ENCODE data around the gene XYLT1. TPM values are rescaled to one million over a fixed set of nuclear protein-coding genes. Genes with fewer than 3 reads are reported as not detected.

The XYLT1 gene
- total RNA-seq, 1 experiment from 2014 or later: 14.5 TPM

DNA sequence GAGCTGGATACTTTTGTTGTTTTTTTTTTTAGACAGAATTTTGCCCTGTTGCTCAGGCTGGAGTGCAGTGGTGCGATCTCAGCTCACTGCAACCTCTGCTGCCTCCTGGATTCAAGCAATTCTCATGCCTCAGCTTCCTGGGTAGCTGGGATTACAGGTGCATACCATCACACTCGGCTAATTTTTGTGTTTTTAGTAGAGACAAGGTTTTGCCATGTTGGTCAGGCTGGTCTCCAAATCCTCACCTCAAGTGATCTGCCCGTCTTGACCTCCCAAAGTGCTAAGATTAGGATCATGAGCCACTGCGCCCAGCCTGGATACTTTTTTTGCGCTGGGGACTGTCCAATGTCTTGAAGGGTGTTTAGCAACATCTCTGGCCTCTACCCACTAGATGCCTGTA is 32.6 kb upstream of the XYLT1 start:
- Histone ChIP-seq H2AK5ac (ENCODE audit: insufficient read length, low read length) (no peak overlapping the region), H3K23me2 (ENCODE audit: insufficient read length, low read depth, low read length, poor library complexity, severe bottlenecking) (no peaks in the 10 kb centered on the region), H3K27me3 (ENCODE audit: insufficient read depth, low read length) (no peaks in the 10 kb centered on the region), H3K79me2 (ENCODE audit: insufficient read depth, low read length) (no peaks in the 10 kb centered on the region), H3K79me1 (ENCODE audit: insufficient read depth, low read depth, low read length, poor library complexity, severe bottlenecking) (no peaks in the 10 kb centered on the region), H3K4me1 (ENCODE audit: insufficient read depth, low read length) (no peaks in the 10 kb centered on the region), H2BK120ac (ENCODE audit: low read depth, low read length, poor library complexity, severe bottlenecking) (no peak overlapping the region), H3K4ac (ENCODE audit: low read depth, low read length) (no peak overlapping the region), H2BK20ac (ENCODE audit: low read depth, low read length, poor library complexity, severe bottlenecking) (no peak overlapping the region), H3K14ac (ENCODE audit: insufficient read depth, low read length) (no peak overlapping the region), H4K5ac (ENCODE audit: insufficient read length, low read depth, low read length) (no peak overlapping the region), H4K8ac (replicated peaks; ENCODE audit: insufficient read length, low read depth, low read length) (no peak overlapping the region), H4K20me1 (ENCODE audit: control insufficient read depth, insufficient read depth, insufficient read length) (no peaks in the 10 kb centered on the region), H2BK12ac (ENCODE audit: insufficient read length, low read depth, low read length) (no peak overlapping the region), H2AFZ (ENCODE audit: low read length) (no peak overlapping the region), H3K4me2 (ENCODE audit: insufficient read depth, insufficient read length, low read length) (no peak overlapping the region), H3K56ac (ENCODE audit: insufficient read length, low read depth, low read length) (no peak overlapping the region), H4K91ac (ENCODE audit: insufficient read length, low read depth, low read length) (no peak overlapping the region), H3K23ac (ENCODE audit: insufficient read length, low read depth, low read length) (no peak overlapping the region), H3K9ac (ENCODE audit: extremely low read depth, insufficient read length, low read length) (no peak overlapping the region), H3K27ac (ENCODE audit: insufficient read length, low read depth, low read length) (no peak overlapping the region), H3K18ac (ENCODE audit: insufficient read length, low read depth, low read length) (no peak overlapping the region), H3K9me3 (ENCODE audit: control insufficient read depth, low read depth, low read length) (peaks cover 4% of the 10 kb centered on the region), H3T11ph (ENCODE audit: low read length) (no peak overlapping the region), H2BK15ac (ENCODE audit: low read depth, low read length) (no peak overlapping the region), H2BK5ac (ENCODE audit: insufficient read length, low read length) (no peak overlapping the region)
- Mint-ChIP-seq H3K4me1 (peaks cover 9 to 12% of the 10 kb centered on the region in 2 experiments), H3K4me3 (no peak overlapping the region), H3K9me3 (peaks cover 22 to 26% of the 10 kb centered on the region in 2 experiments), H3K27ac (no peak overlapping the region), H3K27me3 (ENCODE audit: low read depth) (peaks cover 7% of the 10 kb centered on the region; the same call in 1 of the 2 replicates), H3K36me3 (ENCODE audit: insufficient read depth in 1 of 3, low read depth in 3 of 3) (peaks cover 5 to 20% (median 9%) of the 10 kb centered on the region in 3 experiments)
- no peak for DNase-seq
- WGBS (ENCODE audit: extremely low coverage, insufficient read length, low lambda C conversion rate): no CpG with 5 or more reads among the region's 5 CpGs
- TF ChIP-seq, protein P1, sequence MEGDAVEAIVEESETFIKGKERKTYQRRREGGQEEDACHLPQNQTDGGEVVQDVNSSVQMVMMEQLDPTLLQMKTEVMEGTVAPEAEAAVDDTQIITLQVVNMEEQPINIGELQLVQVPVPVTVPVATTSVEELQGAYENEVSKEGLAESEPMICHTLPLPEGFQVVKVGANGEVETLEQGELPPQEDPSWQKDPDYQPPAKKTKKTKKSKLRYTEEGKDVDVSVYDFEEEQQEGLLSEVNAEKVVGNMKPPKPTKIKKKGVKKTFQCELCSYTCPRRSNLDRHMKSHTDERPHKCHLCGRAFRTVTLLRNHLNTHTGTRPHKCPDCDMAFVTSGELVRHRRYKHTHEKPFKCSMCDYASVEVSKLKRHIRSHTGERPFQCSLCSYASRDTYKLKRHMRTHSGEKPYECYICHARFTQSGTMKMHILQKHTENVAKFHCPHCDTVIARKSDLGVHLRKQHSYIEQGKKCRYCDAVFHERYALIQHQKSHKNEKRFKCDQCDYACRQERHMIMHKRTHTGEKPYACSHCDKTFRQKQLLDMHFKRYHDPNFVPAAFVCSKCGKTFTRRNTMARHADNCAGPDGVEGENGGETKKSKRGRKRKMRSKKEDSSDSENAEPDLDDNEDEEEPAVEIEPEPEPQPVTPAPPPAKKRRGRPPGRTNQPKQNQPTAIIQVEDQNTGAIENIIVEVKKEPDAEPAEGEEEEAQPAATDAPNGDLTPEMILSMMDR (conservative IDR thresholded peaks at IDR 0.05): no peak

Measured in H9 (cell line).